Measurements from ENCODE around the gene SLC45A3.

Gene SLC45A3

DNA sequence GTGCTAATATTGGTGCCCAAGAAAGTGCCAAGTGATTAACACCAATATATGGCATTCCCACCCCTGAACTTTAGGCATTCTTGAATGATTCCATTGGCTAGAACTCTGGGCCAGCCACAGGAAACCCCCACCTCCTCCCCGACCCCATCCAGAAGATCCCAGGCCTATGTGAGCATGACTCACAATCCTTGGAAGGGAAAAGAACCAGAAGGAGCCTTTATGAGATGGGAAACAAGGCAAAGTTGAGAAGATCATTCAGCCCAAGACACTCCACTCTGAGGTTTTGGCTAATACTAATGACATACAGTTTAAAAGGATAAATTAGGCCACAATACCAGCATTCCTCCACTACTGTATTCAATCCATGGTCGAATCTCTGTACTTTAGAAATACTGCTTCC, 70.3 kb downstream of the SLC45A3 start:
- DNase-seq (ENCODE audit: low spot score) = no peak

Measured in iPS-NIHi11 (cell line).